RPMI7951 (cell line): ENCODE measurements around the gene CERS5. TPM values are rescaled to one million over a fixed set of nuclear protein-coding genes. Genes with fewer than 3 reads are reported as not detected.
A peak's percentile ranks its signal among the peaks of the same experiment; 100 is the strongest.
"Not testable (repeated sequence)": the region's sequence is repeated elsewhere in the genome, so short reads cannot be mapped to it uniquely, and the experiment has no call there.

Source experiments
- DNase-seq: peaks from one replicate; pipeline ENCODE4 v3.0.0-alpha.2; 2012; ENCODE audit warnings: low read depth
- total RNA-seq: library from RNA; depleted of rRNA; stranded (reverse); fragments of >200 nt; shearing (Covaris generic); gene quantifications from 2 replicates; pipeline ENCODE4 v1.2.3, GENCODE V29; 2014

CERS5 gene
- total RNA-seq, 1 experiment from 2014 or later = 10.2 TPM

GRCh38 chr12:50187084-50187900 is 20.1 kb upstream of the CERS5 start:
- peak; percentile 66 for DNase-seq

DNA sequence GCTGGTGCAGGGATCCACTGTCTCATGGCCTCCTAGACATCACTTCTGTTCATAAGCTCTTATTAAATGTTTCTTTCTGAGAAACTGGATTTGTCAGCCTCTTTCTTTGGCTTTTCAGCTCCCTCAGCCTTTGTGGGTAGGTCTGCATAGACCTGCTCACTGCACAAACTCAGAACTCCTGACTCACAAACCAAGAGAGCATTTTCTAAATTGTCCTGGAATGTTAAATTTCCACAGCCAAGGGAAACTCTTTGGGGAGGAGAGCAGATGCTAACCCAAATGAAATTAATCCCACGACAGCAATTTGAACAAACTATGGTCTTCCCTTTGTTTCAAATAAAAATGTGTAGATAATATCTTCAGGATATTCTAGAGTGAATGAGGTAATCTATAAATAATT is 19.5 kb upstream of the CERS5 start:
- peak; percentile 45 for DNase-seq

DNA sequence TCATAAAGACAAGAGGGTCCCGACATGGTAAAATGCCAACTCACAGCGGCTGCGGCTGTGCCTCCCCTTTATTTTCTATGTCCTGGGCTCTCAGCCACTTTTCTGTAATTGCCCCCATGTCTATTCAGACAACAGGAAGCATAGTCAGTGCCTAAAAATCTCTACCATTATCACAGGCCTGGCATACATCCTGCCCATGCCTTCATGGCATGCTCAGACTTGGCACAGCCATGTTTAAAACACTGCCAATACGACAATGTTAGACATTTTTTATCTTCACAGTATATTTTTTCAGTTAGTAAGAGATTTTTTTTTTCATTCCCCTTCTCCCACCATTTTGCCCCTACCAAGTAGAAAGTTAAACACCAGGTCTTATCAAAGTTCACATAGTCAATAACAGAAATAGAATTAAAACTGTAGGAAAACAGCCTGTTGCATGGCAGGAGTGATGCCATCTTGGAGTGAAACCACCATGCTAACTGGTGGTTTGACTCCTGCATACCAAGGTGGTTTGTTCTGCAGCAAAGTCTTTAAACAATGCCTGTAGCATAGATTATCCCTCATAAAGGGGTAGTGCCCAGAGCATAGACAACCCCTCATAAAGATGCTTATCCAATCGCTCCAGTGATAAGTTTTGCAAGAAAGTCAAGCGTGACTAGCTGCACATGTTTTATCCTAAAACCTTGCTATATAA is 18.9 kb upstream of the CERS5 start:
- DNase-seq = peak; percentile 53

GRCh38 chr12:50185301-50185895 is 18.2 kb upstream of the CERS5 start:
- DNase-seq = no peak

- DNase-seq = no peak
These were observed 17.1 kb upstream of the CERS5 start for GRCh38 chr12:50184261-50184660.

- DNase-seq = no peak
These were observed 15.3 kb upstream of the CERS5 start for GRCh38 chr12:50182461-50182860.

- no peak for DNase-seq
These were observed 14.5 kb upstream of the CERS5 start for GRCh38 chr12:50181691-50182090.

DNA sequence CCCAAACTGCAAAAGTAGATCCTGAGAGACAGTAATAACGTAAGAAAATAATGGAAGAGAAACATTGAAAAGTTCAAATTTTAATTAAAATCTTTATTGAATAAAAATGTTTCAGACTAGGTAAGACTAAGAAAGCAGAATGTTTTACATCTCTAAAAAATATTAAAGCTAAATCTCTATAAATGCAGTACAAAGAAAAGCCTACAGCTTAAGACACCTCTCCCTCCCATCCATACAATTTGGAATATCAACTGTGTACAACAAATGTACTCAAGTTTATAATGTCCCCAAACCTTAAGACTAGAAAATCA is 8.5 kb upstream of the CERS5 start:
- no peak for DNase-seq

DNA sequence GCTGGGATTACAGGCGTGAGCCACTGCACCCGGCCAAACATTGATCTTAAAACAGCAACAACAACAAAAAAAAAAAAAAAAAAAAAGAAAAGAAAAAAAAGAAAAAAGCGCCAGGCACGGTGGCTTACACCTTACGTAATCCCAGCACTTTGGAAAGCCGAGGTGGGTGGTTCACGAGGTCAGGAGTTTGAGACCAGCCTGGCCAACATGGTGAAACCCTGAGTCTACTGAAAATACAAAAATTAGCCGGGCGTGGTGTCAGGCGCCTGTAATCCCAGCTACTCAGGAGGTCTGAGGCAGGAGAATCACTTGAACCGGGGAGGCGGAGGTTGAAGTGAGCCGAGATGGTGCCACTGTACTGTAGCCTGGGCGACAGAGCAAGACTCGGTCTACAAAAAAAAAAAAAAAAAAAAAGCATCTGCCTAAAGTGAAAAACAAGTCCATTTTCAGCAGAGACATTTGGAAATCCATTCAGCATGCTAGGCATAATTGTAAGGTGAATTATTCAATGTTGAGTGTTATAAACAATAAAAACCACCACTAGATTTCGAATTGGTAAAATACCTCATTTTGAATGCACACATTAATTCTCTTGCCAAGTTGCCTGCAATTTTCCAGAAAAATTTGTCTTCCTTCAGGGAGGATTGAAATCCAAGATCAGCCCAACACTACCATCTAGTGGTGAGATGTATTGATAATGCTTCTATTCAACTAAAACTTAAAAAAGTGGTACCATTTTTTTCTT is 8.0 kb upstream of the CERS5 start:
- peak; percentile 64 for DNase-seq

DNA sequence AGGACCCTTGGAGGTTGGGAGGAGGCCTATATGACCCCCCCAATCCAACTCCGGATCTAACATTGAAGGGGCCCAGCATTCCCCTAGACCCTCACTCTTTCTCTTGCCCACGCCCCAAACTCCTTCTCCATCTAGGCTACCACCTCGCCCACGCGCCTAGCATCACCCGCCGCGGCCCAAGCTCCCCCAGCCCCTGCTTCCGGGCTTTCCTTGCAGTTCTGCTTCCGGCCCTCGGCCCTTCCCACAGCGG is 445 bp downstream of the CERS5 start:
- DNase-seq = no peak

GRCh38 chr12:50164963-50165362 is 2.2 kb downstream of the CERS5 start:
- no peak for DNase-seq

DNA sequence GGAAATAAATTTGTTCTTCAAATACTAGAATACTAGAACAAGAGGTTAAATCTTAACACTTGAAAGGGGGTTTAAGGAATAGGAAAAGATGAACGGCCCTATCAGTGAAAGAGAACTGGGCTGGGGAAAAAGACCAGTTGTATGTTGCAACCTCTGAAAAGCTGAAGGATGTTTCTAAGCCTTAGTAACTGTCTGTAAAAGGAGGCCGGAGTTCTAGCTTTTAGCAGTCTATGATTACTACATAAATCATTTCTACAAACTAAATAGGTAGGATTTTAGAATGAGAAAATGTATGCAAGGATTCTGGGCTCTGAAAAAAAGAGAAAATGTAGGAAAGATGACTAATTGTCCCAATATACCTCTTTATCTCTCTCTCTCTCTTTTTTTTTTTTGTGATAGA is 4.9 kb downstream of the CERS5 start:
- no peak for DNase-seq

DNA sequence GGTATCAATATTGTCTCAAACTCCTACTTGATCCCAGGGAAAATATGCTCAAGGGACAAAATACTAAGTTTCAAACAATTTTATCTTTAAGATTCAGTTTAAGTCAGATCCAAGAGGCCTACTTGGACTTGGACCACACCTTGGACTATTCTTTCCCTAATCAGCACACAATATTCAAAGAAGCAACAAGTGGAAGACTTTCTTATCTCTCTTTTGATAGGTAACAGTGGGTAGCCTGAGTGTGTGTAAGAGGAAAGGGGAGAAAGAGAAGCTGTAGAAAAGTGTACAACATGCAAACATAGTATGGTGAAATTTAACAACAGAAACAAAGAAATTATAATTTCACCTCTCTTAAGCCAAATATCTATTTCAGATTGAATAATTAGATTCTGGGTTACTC is 6.5 kb downstream of the CERS5 start:
- DNase-seq = no peak

- DNase-seq = no peak
These were observed 9.9 kb downstream of the CERS5 start for GRCh38 chr12:50157259-50157658.

- no peak for DNase-seq
These were observed 10.5 kb downstream of the CERS5 start for GRCh38 chr12:50156641-50157040.

GRCh38 chr12:50154947-50155346 is 12.2 kb downstream of the CERS5 start:
- DNase-seq = not testable (repeated sequence)

GRCh38 chr12:50151047-50151687 is 16.0 kb downstream of the CERS5 start:
- no peak for DNase-seq

GRCh38 chr12:50149311-50149710 is 17.9 kb downstream of the CERS5 start:
- DNase-seq = no peak

DNA sequence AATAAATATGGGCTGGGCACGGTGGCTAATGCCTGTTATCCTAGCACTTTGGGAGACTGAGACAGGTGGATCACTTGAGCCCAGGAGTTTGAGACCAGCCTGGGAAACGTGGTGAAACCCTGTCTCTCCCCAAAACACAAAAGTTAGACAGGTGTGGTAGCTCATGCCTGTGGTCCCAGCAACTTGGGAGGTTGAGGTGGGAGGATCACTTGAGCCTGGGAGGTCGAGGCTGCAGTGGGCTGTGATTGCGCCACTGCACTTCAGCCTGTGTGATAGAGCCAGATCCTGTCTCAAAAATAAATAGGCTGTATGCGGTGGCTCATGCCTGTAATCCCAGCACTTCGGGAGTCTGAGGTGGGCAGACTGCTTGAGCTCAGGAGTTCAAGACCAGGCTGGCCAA is 19.2 kb downstream of the CERS5 start:
- not testable (repeated sequence) for DNase-seq

DNA sequence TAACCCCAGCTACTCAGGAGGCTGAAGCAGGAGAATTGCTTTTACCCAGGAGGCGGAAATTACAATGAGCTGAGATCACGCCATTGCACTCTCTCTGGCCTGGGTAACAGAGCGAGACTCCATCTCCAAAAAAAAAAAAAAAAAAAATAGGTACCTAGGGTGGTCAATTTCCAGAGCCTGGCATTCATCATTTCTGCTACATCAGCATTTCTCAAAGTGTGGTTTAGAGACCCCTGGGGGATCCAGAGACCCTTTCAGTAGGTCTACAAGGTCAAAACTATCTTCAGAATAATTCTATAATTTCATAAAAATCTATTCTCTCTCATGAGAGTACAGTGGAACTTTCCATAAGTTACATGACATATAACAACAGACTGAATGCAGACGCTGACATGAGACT is 19.9 kb downstream of the CERS5 start:
- DNase-seq = no peak

DNA sequence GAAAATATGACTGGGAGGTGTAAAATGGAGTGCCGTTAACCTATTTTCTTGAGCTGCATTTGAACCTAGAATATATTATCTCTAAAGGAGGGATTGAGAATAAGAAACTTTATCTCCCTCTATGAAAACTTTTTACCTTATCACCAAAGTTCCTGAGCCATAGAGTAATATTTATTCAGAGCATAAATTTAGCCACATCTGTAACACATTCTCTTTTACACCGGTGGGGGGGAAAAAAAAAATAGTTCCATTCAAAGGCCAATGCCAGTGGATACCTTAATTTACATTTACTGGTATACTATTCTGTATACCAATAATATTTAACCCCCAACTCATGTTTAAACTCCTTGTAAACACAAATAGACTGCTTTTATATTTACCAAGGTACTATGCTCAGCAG is 21.7 kb downstream of the CERS5 start:
- no peak for DNase-seq

GRCh38 chr12:50142993-50143392 is 24.2 kb downstream of the CERS5 start:
- DNase-seq = no peak
